ENCODE results near the gene UBL3.

The UBL3 gene

DNA sequence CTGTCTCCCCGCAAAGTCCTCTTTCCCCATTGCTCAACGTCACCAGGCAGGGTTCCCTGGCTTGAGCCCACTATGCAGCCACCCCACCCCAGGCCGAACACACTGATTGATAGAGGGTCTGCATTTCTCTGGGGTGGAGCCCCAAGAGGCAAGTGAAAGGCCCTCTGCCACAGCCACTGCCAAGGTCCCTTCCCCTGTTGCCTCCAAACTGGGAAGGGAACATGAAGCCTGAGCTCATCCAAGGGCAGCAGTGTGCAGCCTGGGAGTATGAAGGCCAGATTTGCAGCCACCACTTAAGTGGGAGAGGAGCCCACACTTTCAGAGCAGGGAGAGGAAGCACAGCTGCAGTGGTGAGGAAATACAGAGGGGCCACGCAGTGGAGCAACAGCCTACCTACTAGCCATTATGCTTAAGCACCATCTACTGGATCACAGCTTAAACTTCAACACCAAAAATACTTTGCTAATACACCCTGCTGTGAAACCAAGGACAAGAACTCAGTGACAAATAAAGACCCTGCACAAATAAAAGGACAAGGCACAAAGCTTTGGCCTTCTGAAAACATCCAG is 48.6 kb downstream of the UBL3 start:
- Histone ChIP-seq H4K20me1 (ENCODE audit: insufficient read depth, low read length) (peaks cover 3% of the 10 kb centered on the region; the same call in 1 of the 2 replicates), H3K27ac (ENCODE audit: low read length) (no peak overlapping the region), H3K4me3 (ENCODE audit: low read length) (no peak overlapping the region), H3K36me3 (replicated peaks; ENCODE audit: low read depth, low read length) (no peaks in the 10 kb centered on the region), H3K9ac (ENCODE audit: low read length) (peak overlapping the region; percentile 35; the same call in 1 of the 2 replicates), H3K4me2 (ENCODE audit: low read length) (peak overlapping the region; percentile 38), H3K27me3 (ENCODE audit: low read depth, low read length) (no peaks in the 10 kb centered on the region), H3K79me2 (ENCODE audit: low read length) (peaks cover 63% of the 10 kb centered on the region), H3K9me3 (ENCODE audit: insufficient read depth, low read length) (no peaks in the 10 kb centered on the region), H2AFZ (ENCODE audit: low read depth, low read length) (no peak overlapping the region), H3K4me1 (ENCODE audit: low read length) (peaks cover 36% of the 10 kb centered on the region)
- TF ChIP-seq EZH2phosphoT487 (IDR thresholded peaks at IDR 0.05; ENCODE audit: low read depth) (no peak), CTCF (IDR thresholded peaks at IDR 0.05; ENCODE audit: low read depth, low read length) (peak; percentile 80)

GRCh38 chr13:29801102-29801501 is 49.3 kb downstream of the UBL3 start:
- Histone ChIP-seq H4K20me1 (ENCODE audit: insufficient read depth, low read length) (peaks cover 3% of the 10 kb centered on the region; the same call in 1 of the 2 replicates), H3K79me2 (ENCODE audit: low read length) (peaks cover 58% of the 10 kb centered on the region), H3K9ac (ENCODE audit: low read length) (no peak overlapping the region), H2AFZ (ENCODE audit: low read depth, low read length) (no peak overlapping the region), H3K4me3 (ENCODE audit: low read length) (no peak overlapping the region), H3K36me3 (replicated peaks; ENCODE audit: low read depth, low read length) (no peaks in the 10 kb centered on the region), H3K4me2 (ENCODE audit: low read length) (no peak overlapping the region), H3K27ac (ENCODE audit: low read length) (no peak overlapping the region), H3K9me3 (ENCODE audit: insufficient read depth, low read length) (no peaks in the 10 kb centered on the region), H3K4me1 (ENCODE audit: low read length) (peaks cover 28% of the 10 kb centered on the region), H3K27me3 (ENCODE audit: low read depth, low read length) (no peaks in the 10 kb centered on the region)
- no peak for TF ChIP-seq CTCF (IDR thresholded peaks at IDR 0.05; ENCODE audit: low read depth, low read length)
- TF ChIP-seq EZH2phosphoT487 (IDR thresholded peaks at IDR 0.05; ENCODE audit: low read depth): no peak

- no peak overlapping the region for H2AFZ ChIP-seq (ENCODE audit: low read depth, low read length)
- no peaks in the 10 kb centered on the region for H3K36me3 ChIP-seq (replicated peaks; ENCODE audit: low read depth, low read length)
- H3K79me2 ChIP-seq (ENCODE audit: low read length): peaks cover 56% of the 10 kb centered on the region
- H4K20me1 ChIP-seq (ENCODE audit: insufficient read depth, low read length): peaks cover 3% of the 10 kb centered on the region; the same call in 1 of the 2 replicates
- no peak overlapping the region for H3K9ac ChIP-seq (ENCODE audit: low read length)
- no peak overlapping the region for H3K27ac ChIP-seq (ENCODE audit: low read length)
- H3K27me3 ChIP-seq (ENCODE audit: low read depth, low read length): no peaks in the 10 kb centered on the region
- no peaks in the 10 kb centered on the region for H3K9me3 ChIP-seq (ENCODE audit: insufficient read depth, low read length)
- peaks cover 24% of the 10 kb centered on the region for H3K4me1 ChIP-seq (ENCODE audit: low read length)
- H3K4me2 ChIP-seq (ENCODE audit: low read length): no peak overlapping the region
- H3K4me3 ChIP-seq (ENCODE audit: low read length): no peak overlapping the region
- TF ChIP-seq CTCF (IDR thresholded peaks at IDR 0.05; ENCODE audit: low read depth, low read length) (no peak), EZH2phosphoT487 (IDR thresholded peaks at IDR 0.05; ENCODE audit: low read depth) (no peak)
These were observed 49.7 kb downstream of the UBL3 start for GRCh38 chr13:29800687-29801086.

DNA sequence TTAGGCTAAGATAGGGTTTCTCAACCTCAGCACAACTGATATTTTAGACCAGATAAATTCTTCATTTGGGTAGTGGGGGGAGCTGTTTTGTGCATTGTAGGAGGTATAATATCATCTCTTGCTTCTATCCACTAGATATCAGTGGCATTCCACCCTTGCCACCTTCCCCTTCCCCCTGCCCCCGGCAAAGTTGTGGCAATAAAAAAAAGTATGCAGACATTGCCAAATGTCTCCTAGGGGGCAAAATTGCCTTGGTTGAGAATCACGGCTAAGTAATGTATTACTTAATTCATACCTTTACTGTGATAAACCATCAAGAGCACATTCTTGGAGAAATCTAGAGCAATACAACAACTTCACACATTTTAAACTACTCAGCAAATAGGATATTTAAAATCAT is 51.4 kb downstream of the UBL3 start:
- Histone ChIP-seq H3K4me1 (ENCODE audit: low read length) (peaks cover 18% of the 10 kb centered on the region), H3K9me3 (ENCODE audit: insufficient read depth, low read length) (no peaks in the 10 kb centered on the region), H3K27me3 (ENCODE audit: low read depth, low read length) (no peaks in the 10 kb centered on the region), H3K4me2 (ENCODE audit: low read length) (no peak overlapping the region), H3K27ac (ENCODE audit: low read length) (no peak overlapping the region), H4K20me1 (ENCODE audit: insufficient read depth, low read length) (peaks cover 3% of the 10 kb centered on the region; the same call in 1 of the 2 replicates), H2AFZ (ENCODE audit: low read depth, low read length) (no peak overlapping the region), H3K79me2 (ENCODE audit: low read length) (peaks cover 47% of the 10 kb centered on the region), H3K4me3 (ENCODE audit: low read length) (no peak overlapping the region), H3K9ac (ENCODE audit: low read length) (no peak overlapping the region), H3K36me3 (replicated peaks; ENCODE audit: low read depth, low read length) (no peaks in the 10 kb centered on the region)
- TF ChIP-seq EZH2phosphoT487 (IDR thresholded peaks at IDR 0.05; ENCODE audit: low read depth): no peak
- TF ChIP-seq CTCF (IDR thresholded peaks at IDR 0.05; ENCODE audit: low read depth, low read length): no peak

Measured in OCI-LY3 (cell line).